Esophagus (tissue), 2 donors: ENCODE measurements around the gene AQP9. TPM values are rescaled to one million over a fixed set of nuclear protein-coding genes. Genes with fewer than 3 reads are reported as not detected.

Source experiments
- H3K27ac ChIP-seq, 2 donors: one replicate each; pipeline ENCODE4 v1.5.1; 2013; ENCODE audit warnings: low read depth in 2 of 2, mild to moderate bottlenecking in 2 of 2, inconsistent platforms in 1 of 2, low read length in 1 of 2, moderate library complexity in 1 of 2
- H3K27me3 ChIP-seq, 2 donors: one replicate each; pipeline ENCODE4 v1.6.1; 2013; ENCODE audit warnings: low read length in 2 of 2, control low read depth in 1 of 2, mild to moderate bottlenecking in 1 of 2; ENCODE audit not compliant: insufficient read depth in 2 of 2, control insufficient read depth in 1 of 2
- H3K36me3 ChIP-seq, 2 donors: one replicate each; pipeline ENCODE4 v1.6.1; 2013; ENCODE audit warnings: low read length in 1 of 2; ENCODE audit not compliant: control insufficient read depth in 2 of 2, insufficient read depth in 2 of 2
- H3K4me1 ChIP-seq, 2 donors: one replicate each; pipeline ENCODE4 v1.6.1; 2013; ENCODE audit warnings: low read length in 1 of 2; ENCODE audit not compliant: control insufficient read depth in 2 of 2, insufficient read depth in 2 of 2
- H3K4me3 ChIP-seq, 2 donors: one replicate each; pipeline ENCODE4 v1.5.1; 2013; ENCODE audit warnings: low read length in 2 of 2, mild to moderate bottlenecking in 2 of 2, low read depth in 1 of 2, moderate library complexity in 1 of 2
- H3K9me3 ChIP-seq, 2 donors: one replicate each; pipeline ENCODE4 v1.6.1; 2013; ENCODE audit warnings: mild to moderate bottlenecking in 2 of 2, low read depth in 1 of 2, low read length in 1 of 2, moderate library complexity in 1 of 2; ENCODE audit not compliant: control insufficient read depth in 2 of 2, insufficient read depth in 1 of 2
- WGBS, 2 donors: extraction: QIAGEN DNeasy Blood & Tissue Kit; methylation state at CpG; one replicate each; pipeline ENCODE4 v1.1.7; 2013; 5-methylcytosine and 5-hydroxymethylcytosine counted together
- polyA plus RNA-seq, 2 donors: library from polyadenylated mRNA; stranded (reverse); fragments of 200-250 nt; gene quantifications; one replicate each; pipeline ENCODE4 v1.2.3, GENCODE V29; 2013
- donor health status: healthy with polysubstance abuse.
- donor health status: Bipolar disorder and iron deficiency.

The AQP9 gene
- polyA plus RNA-seq, 2 donors, result 0.05 to 0.33 TPM

DNA sequence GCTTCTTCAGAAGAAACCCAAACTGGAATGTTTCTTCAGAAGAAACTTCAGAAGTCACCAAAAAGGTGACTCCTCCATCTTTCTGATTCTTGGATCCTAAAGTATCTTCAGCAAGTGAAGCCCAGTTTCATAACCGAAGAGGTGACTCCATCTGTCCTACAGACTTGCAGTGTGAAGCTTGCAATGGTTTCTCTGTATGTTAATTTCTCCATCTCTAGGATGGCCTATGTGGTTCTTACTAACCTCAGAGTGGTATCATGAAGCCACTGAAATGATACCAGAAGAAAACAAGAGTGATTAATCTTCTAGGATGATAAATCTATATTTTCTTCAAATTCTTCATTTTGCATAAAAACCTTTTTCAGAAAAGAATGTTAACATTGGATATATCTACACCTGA, 495 bp upstream of the AQP9 start:
- no peak overlapping the region for H3K27ac ChIP-seq
- no peaks in the 10 kb centered on the region for H3K9me3 ChIP-seq
- H3K4me3 ChIP-seq, result no peak overlapping the region
- H3K27me3 ChIP-seq, result no peaks in the 10 kb centered on the region
- H3K36me3 ChIP-seq, result no peaks in the 10 kb centered on the region
- WGBS, 2 donors, result 90 to 93% methylated on average over 1 of the region's 1 CpG
- H3K4me1 ChIP-seq, result no peaks in the 10 kb centered on the region

DNA sequence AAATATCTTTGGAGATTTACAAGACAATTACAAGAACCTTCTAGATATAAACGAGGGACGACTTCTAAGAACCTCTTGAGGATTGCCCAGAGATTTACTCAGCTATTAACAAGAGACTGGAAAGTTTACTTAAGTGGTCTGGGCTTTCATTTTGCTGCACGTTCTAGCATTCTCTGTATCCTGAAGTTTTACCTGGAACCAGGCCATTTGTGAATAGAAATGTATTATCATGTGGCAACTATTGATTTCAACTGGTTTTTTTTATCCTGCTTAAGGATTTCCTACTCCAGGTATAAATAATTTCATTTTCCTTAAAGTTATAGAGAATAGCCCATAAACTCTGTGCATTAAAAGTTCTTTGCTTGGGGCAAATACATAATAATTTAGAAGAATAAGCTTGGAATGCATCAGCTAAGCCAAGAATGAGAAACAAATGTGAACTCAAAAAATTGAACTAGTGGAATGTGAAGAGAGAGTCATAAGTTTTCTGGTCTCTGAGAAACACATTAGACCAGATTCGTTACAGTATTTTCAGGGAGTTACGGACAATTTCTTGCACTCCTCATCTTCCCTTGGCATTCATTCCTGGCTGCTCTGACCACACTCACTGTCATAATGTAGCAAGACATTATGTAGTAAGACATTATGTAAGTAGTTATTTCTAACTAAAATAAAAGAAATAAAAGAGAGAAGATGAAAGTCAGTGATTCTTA, 1.3 kb downstream of the AQP9 start:
- WGBS, 2 donors, result 34 to 42% methylated on average over 5 of the region's 5 CpGs
- Histone ChIP-seq H3K4me1 (no peaks in the 10 kb centered on the region), H3K4me3 (no peak overlapping the region), H3K9me3 (no peaks in the 10 kb centered on the region), H3K36me3 (no peaks in the 10 kb centered on the region), H3K27ac (no peak overlapping the region), H3K27me3 (no peaks in the 10 kb centered on the region)

DNA sequence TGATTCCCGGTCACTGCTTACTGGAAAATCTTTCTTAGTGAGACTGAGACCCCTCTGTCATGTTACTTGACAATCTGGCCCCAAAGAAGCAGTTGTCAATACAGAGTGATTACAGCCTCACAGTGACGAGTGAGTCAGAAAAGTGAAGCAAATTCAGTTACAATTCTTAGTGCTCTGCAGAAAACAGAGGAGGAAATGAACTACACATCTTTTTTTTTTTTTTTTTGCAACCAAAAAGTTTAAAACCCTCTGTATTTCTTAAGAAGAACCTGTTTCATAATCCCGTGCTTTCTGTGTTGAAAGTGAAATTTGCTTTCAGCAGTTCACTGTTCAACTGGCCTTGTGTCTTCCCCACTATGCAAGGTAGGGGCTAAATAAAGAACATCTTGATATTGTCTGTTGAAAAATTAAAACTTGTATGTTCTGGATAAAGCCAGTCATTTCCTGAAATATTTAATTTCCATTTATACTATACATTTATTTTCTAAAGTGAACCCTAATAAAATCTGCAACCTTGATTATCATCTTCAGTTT, 1.9 kb downstream of the AQP9 start:
- Histone ChIP-seq H3K27ac (no peak overlapping the region), H3K27me3 (no peaks in the 10 kb centered on the region), H3K4me1 (no peaks in the 10 kb centered on the region), H3K4me3 (no peak overlapping the region), H3K36me3 (no peaks in the 10 kb centered on the region), H3K9me3 (no peaks in the 10 kb centered on the region)
- WGBS, 2 donors, result 45 to 55% methylated on average over 3 of the region's 3 CpGs

DNA sequence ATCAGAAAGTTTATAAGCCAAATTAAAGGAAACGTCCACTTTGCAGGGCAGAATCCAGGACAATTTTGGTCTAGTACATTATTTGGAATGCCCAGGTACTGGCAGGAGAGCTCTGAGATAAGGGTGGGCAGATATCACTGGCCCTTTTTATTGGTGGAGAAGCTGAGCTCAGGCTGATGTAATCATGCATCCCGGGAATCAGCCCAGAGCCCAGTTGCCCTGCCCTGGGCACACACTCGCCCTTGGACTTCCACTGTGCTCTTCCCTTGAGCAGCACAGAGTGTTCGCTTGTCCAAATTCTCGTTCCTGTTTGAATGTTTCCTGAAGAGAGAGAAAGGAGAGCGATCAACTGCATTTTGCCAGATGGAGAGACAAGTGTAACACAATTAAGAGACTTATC, 3.7 kb downstream of the AQP9 start:
- Histone ChIP-seq H3K4me1 (no peaks in the 10 kb centered on the region), H3K4me3 (no peak overlapping the region), H3K27me3 (no peaks in the 10 kb centered on the region), H3K36me3 (no peaks in the 10 kb centered on the region), H3K27ac (no peak overlapping the region), H3K9me3 (no peaks in the 10 kb centered on the region)
- WGBS, 2 donors, result 83 to 85% methylated on average over 6 of the region's 6 CpGs

DNA sequence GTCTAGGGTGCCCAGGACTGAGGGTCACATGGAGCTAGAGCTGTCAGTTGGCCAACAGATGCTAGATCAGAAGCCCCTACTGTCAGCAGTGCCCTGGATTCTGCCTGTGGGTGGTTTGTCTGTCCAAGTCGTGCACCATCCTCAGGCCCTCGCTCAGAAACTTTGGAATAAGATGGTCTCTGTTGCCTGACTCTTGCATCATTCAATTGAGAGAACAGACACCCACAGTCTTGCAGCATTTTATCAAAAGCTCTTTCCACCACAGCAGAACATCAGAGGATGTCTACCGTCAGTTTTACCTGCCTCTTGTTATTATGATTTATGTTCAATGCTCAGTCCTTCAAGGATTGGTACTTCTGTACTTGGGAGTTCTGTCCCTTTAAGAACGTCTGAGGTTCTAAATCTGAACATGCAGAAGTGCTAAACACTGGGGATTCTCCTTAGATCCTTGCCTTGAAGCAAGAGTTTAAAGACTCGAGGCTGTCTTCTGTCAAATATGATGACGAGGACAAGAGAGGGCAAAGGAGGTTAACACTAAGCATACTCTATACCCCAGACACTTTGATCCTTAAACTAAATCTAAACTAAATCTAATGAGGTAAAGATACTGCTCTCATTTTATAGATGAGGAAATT, 4.8 kb downstream of the AQP9 start:
- Histone ChIP-seq H3K27ac (no peak overlapping the region), H3K9me3 (no peaks in the 10 kb centered on the region), H3K27me3 (no peaks in the 10 kb centered on the region), H3K36me3 (no peaks in the 10 kb centered on the region), H3K4me1 (no peaks in the 10 kb centered on the region), H3K4me3 (no peak overlapping the region)
- 72 to 73% methylated on average over 6 of the region's 6 CpGs for WGBS, 2 donors

DNA sequence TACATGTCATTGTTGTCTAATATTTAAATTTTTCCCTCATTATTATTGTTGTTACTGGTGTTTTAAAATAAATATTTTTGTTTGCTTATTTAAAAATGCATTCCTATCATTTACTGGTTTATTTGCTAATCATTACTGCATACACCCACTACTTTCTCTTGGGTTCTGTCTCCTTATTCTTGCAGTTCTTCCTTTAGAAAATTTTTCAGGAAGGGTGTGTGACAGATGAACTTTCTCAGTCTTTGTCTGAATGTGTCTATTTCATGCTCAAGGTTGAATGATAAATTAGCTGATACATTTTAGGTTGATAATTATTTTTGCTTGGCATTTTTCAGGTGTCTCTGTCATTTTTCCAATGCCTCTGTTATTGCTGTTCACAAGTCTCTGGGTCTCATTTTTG, 7.4 kb downstream of the AQP9 start:
- no peak overlapping the region for H3K4me3 ChIP-seq
- H3K4me1 ChIP-seq, result no peaks in the 10 kb centered on the region
- H3K27me3 ChIP-seq, result no peaks in the 10 kb centered on the region
- H3K27ac ChIP-seq, result no peak overlapping the region
- H3K9me3 ChIP-seq, result no peaks in the 10 kb centered on the region
- H3K36me3 ChIP-seq, result no peaks in the 10 kb centered on the region

DNA sequence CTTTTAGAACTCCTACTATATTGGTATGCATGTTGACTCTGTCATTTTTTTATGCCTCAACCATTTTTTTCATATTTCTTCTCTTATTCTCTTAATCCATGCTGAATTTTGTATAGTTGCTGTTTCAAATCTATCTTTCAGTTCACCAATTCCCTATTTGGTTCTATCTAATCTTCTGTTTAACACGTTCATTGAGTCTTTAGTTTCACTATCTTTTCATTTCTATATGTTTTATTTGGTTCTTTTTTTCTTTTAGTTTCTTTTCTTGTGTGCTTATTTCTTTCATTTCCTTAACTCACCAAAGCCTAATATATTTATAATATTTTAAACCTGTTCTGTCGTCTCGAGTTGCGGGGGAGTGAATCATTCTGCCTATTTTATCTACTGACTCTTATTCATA, 8.0 kb downstream of the AQP9 start:
- Histone ChIP-seq H3K4me1 (no peaks in the 10 kb centered on the region), H3K36me3 (no peaks in the 10 kb centered on the region), H3K27ac (no peak overlapping the region), H3K27me3 (no peaks in the 10 kb centered on the region), H3K9me3 (no peaks in the 10 kb centered on the region), H3K4me3 (no peak overlapping the region)
- WGBS, 2 donors, result 78 to 84% methylated on average over 4 of the region's 4 CpGs

DNA sequence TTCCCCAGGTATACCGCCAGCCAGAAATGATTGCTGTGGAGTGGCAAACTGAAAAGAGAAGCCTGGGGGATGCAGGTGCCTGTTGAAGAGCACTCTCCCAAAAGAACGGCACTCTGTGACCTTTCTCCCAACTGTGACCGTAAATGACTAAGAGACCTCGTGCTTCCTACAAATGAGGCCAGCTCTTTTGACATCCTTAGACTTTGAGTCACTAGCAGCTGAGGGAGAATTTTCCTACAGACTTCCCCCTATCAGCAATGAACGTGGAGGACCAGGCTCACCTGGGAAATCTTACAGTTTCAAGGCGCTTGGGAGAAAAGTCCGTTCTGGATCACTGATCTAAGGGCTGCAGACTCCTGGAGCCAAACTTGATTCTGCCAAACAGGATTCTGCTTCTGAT, 8.6 kb downstream of the AQP9 start:
- Histone ChIP-seq H3K27ac (no peak overlapping the region), H3K27me3 (no peaks in the 10 kb centered on the region)

DNA sequence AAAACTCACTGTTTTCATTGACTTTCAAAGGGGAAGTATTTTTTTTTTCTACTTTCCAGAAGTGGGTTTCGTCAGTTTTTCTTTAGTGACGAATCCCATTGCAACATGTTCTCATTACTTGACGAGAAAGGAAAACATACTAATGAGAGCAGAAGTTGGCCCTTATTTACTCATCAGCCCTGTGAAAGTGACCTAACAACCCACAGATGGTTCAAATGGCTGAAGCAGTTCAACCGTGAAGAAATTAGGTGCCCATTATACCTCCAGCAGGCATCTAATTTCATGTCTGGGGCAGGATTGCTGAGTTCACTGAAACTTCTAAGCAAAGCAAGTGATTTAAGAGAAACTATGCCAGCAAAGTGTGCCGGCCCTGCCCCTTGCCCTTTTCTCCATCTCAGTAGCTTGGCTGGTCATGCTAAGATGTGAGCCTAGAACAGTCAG, 9.0 kb downstream of the AQP9 start:
- H3K9me3 ChIP-seq, result no peaks in the 10 kb centered on the region
- no peak overlapping the region for H3K27ac ChIP-seq
- 77 to 85% methylated on average over 5 of the region's 5 CpGs for WGBS, 2 donors
- H3K36me3 ChIP-seq, result no peaks in the 10 kb centered on the region
- no peaks in the 10 kb centered on the region for H3K27me3 ChIP-seq
- no peak overlapping the region for H3K4me3 ChIP-seq
- no peaks in the 10 kb centered on the region for H3K4me1 ChIP-seq

More for the DNA sequence above, 8.6 kb downstream of the AQP9 start:
- Histone ChIP-seq H3K4me1 (no peaks in the 10 kb centered on the region), H3K9me3 (no peaks in the 10 kb centered on the region), H3K4me3 (no peak overlapping the region), H3K36me3 (no peaks in the 10 kb centered on the region)
- WGBS, 2 donors, result 65 to 71% methylated on average over 7 of the region's 7 CpGs

DNA sequence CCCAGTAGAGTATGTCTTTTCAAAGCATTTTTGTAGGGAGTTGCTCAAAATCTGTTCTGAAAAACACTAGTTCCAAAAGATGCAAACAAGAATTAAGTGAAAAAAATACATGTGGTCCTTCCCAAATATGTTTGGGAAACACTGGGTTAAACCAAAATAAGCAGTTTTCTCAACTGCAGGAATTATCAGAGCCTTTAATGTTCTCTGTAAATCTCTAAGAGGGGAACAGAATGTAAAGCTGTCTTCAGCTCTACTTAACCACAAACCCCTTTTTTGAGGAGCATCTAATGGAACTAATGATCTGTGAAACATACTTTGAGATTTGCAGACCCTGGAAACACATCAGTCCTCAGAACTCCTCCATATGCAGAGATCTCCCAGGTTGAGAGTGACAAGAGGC, 9.9 kb downstream of the AQP9 start:
- Histone ChIP-seq H3K36me3 (no peaks in the 10 kb centered on the region), H3K4me1 (no peaks in the 10 kb centered on the region), H3K4me3 (no peak overlapping the region), H3K27ac (no peak overlapping the region), H3K27me3 (no peaks in the 10 kb centered on the region), H3K9me3 (no peaks in the 10 kb centered on the region)
